HFF-Myc (cell line): ENCODE measurements around the gene RNASEH2B.

Experiments
- DNase-seq: peaks from one replicate; pipeline ENCODE4 v3.0.0-alpha.2; 2011; ENCODE audit warnings: low read depth; ENCODE audit errors: extremely low read depth
- H3K4me3 ChIP-seq: replicated peaks from 2 replicates; pipeline ENCODE4 v1.5.1; 2011; ENCODE audit warnings: low read depth, mild to moderate bottlenecking, control low read depth, low read length
- CTCF ChIP-seq: IDR thresholded peaks from 2 replicates; pipeline ENCODE4 v1.5.1; 2012; ENCODE audit warnings: mild to moderate bottlenecking, low read depth, low read length, control low read depth; ENCODE audit errors: missing control alignments

The RNASEH2B gene

GRCh38 chr13:50891206-50891605 lies 18.4 kb upstream of the RNASEH2B start:
- no peak for TF ChIP-seq CTCF
- H3K4me3 ChIP-seq = no peak overlapping the region
- no peak for DNase-seq

GRCh38 chr13:50892210-50892944 lies 17.2 kb upstream of the RNASEH2B start:
- no peak for TF ChIP-seq CTCF
- DNase-seq = no peak
- no peak overlapping the region for H3K4me3 ChIP-seq

- no peak for DNase-seq
- no peak overlapping the region for H3K4me3 ChIP-seq
- no peak for TF ChIP-seq CTCF
Measured at GRCh38 chr13:50893211-50893852, 16.3 kb upstream of the RNASEH2B start.

GRCh38 chr13:50894012-50894411 lies 15.6 kb upstream of the RNASEH2B start:
- H3K4me3 ChIP-seq = no peak overlapping the region

GRCh38 chr13:50894504-50894903 lies 15.1 kb upstream of the RNASEH2B start:
- no peak overlapping the region for H3K4me3 ChIP-seq
- no peak for DNase-seq
- no peak for TF ChIP-seq CTCF

More at GRCh38 chr13:50894012-50894411, 15.6 kb upstream of the RNASEH2B start:
- no peak for TF ChIP-seq CTCF
- DNase-seq = no peak

GRCh38 chr13:50898338-50898737 lies 11.3 kb upstream of the RNASEH2B start:
- DNase-seq = no peak
- no peak for TF ChIP-seq CTCF
- H3K4me3 ChIP-seq = no peak overlapping the region
